Measurements from ENCODE around the gene PPP1R27. TPM values are rescaled to one million over a fixed set of nuclear protein-coding genes. Genes with fewer than 3 reads are reported as not detected.
A peak's percentile ranks its signal among the peaks of the same experiment; 100 is the strongest.

PPP1R27 gene
- total and polyA plus RNA-seq, 9 of the 15 experiments (the other 6 are each of a cell fraction or from before 2014, with no cell fraction given): 0.29 to 6.9 (median 1.5) TPM; not detected in 2

- no peak overlapping the region for H2AFZ ChIP-seq (ENCODE audit: low read depth, low read length)
- no peaks in the 10 kb centered on the region for H3K27me3 ChIP-seq (ENCODE audit: control insufficient read depth in 2 of 2, insufficient read depth in 2 of 2, low read length in 2 of 2)
- H3K4me3 ChIP-seq: no peak overlapping the region
- BruUV-seq (replicated peaks): no TSS peak
- H3K9ac ChIP-seq (ENCODE audit: insufficient read depth in 1 of 2, low read depth in 2 of 2, low read length in 2 of 2): peak overlapping the region in 1 of 2 experiments; percentile 71; a peak in 1 of 4 replicates
- 93% methylated on average over 33 of the region's 38 CpGs for WGBS (ENCODE audit: insufficient coverage, low coverage, missing lambda C conversion rate)
- TF ChIP-seq ARID1B (IDR thresholded peaks at IDR 0.05) (no peak), CAMTA2 (CRISPR knock-in tag; conservative IDR thresholded peaks at IDR 0.05) (no peak), KDM2B (CRISPR knock-in tag; IDR thresholded peaks at IDR 0.05) (no peak), TRIM28 (IDR thresholded peaks at IDR 0.05) (no peak), ETS2 (tag; IDR thresholded peaks at IDR 0.05; ENCODE audit: borderline replicate concordance, poor library complexity, severe bottlenecking) (no peak), YBX1 (IDR thresholded peaks at IDR 0.05) (no peak), POLR2B (IDR thresholded peaks at IDR 0.05; ENCODE audit: low read depth, partially characterized antibody) (peak; percentile 9), SUPT5H (IDR thresholded peaks at IDR 0.05) (peak; percentile 5; the same call in 1 of the 2 replicates), HNRNPUL1 (IDR thresholded peaks at IDR 0.05; ENCODE audit: low read length) (no peak), POLR2G (IDR thresholded peaks at IDR 0.05; ENCODE audit: low read depth, low read length) (peak; percentile 61), RBM22 (IDR thresholded peaks at IDR 0.05; ENCODE audit: low read depth, low read length, poor library complexity, severe bottlenecking) (peak; percentile 66), RBFOX2 (IDR thresholded peaks at IDR 0.05; ENCODE audit: low read depth, low read length) (peak; percentile 62), ARID3B (CRISPR knock-in tag; IDR thresholded peaks at IDR 0.05; ENCODE audit: borderline replicate concordance) (no peak), MAFK (IDR thresholded peaks at IDR 0.05; ENCODE audit: low read length) (no peak)
- TF ChIP-seq, protein P1, sequence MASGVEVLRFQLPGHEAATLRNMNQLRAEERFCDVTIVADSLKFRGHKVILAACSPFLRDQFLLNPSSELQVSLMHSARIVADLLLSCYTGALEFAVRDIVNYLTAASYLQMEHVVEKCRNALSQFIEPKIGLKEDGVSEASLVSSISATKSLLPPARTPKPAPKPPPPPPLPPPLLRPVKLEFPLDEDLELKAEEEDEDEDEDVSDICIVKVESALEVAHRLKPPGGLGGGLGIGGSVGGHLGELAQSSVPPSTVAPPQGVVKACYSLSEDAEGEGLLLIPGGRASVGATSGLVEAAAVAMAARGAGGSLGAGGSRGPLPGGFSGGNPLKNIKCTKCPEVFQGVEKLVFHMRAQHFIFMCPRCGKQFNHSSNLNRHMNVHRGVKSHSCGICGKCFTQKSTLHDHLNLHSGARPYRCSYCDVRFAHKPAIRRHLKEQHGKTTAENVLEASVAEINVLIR (CRISPR knock-in tag; IDR thresholded peaks at IDR 0.05): no peak
- TF ChIP-seq, protein P2, sequence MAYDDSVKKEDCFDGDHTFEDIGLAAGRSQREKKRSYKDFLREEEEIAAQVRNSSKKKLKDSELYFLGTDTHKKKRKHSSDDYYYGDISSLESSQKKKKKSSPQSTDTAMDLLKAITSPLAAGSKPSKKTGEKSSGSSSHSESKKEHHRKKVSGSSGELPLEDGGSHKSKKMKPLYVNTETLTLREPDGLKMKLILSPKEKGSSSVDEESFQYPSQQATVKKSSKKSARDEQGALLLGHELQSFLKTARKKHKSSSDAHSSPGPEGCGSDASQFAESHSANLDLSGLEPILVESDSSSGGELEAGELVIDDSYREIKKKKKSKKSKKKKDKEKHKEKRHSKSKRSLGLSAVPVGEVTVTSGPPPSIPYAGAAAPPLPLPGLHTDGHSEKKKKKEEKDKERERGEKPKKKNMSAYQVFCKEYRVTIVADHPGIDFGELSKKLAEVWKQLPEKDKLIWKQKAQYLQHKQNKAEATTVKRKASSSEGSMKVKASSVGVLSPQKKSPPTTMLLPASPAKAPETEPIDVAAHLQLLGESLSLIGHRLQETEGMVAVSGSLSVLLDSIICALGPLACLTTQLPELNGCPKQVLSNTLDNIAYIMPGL (CRISPR knock-in tag; IDR thresholded peaks at IDR 0.05): no peak
- H3K9me3 ChIP-seq (replicated peaks; ENCODE audit: control insufficient read depth, insufficient read depth, low read depth, low read length): no peaks in the 10 kb centered on the region
- POLR2A ChIA-PET: interaction anchor here (0.7 to 8.0 kb wide), 4 partner anchors 7 to 161 kb away, joined by 3 to 85 read pairs (median 4); partner anchors contain the start of gene MCRIP1
- in situ Hi-C loops (cut with MboI): no loop called here
- no peaks in the 10 kb centered on the region for H3K79me2 ChIP-seq (ENCODE audit: control insufficient read depth, insufficient read depth, low read length)
- intact Hi-C loops (cut with micrococcal nuclease): no loop called here
- H3K36me3 ChIP-seq (ENCODE audit: control insufficient read depth, insufficient read depth, low read length): peaks cover 76% of the 10 kb centered on the region; the same call in 2 of the 3 replicates
- CTCF ChIA-PET (ENCODE audit: low intra/inter-chr PET ratio): no interaction called here
- H3K4me1 ChIP-seq (replicated peaks in 1 of 2; ENCODE audit: control insufficient read depth in 2 of 2, insufficient read depth in 2 of 2, low read length in 2 of 2): peaks cover 0 to 35% of the 10 kb centered on the region in 2 experiments; a peak in 2 of 5 replicates
- no peak overlapping the region for H3K4me2 ChIP-seq (ENCODE audit: insufficient read depth, low read length)
- H3K27ac ChIP-seq (ENCODE audit: extremely low read depth, low read depth, low read length): no peak overlapping the region
- H4K20me1 ChIP-seq (replicated peaks; ENCODE audit: control insufficient read depth, insufficient read depth, low read length): peaks cover 13% of the 10 kb centered on the region
- H3K9me1 ChIP-seq (ENCODE audit: control insufficient read depth, insufficient read depth, low read length): no peaks in the 10 kb centered on the region
- FAIRE-seq (no peak), DNase-seq (ENCODE audit: extremely low read depth in 1 of 4, low spot score in 3 of 4) (no peak), ATAC-seq (no peak)
These were observed 11.3 kb upstream of the PPP1R27 start for GRCh38 chr17:81845881-81846742.
